H1 (cell line): ENCODE measurements around the gene FCGR3B.
"Not testable (repeated sequence)": the region's sequence is repeated elsewhere in the genome, so short reads cannot be mapped to it uniquely, and the experiment has no call there.

ENCODE experiments used
- CBX5 ChIP-seq: fragments of 300-800, 300-1000 bp; sonication (generic); IDR thresholded peaks from 2 replicates; pipeline ENCODE4 v1.7.1; 2016; ENCODE audit warnings: antibody characterized with exemption, low read length, low read depth
- CTCF ChIP-seq, 3 experiments: IDR thresholded peaks; 1 replicate in 2 of 3; 2 replicates in 1 of 3; pipeline versions ENCODE4 v1.5.1 to v1.6.1; 2011; ENCODE audit warnings: low read length in 3 of 3, mild to moderate bottlenecking in 3 of 3, inconsistent platforms in 2 of 3, low read depth in 1 of 3, moderate library complexity in 1 of 3; ENCODE audit not compliant: insufficient read depth in 1 of 3; ENCODE audit errors: control extremely low read depth in 1 of 3
- EP300 ChIP-seq, 2 experiments: IDR thresholded peaks; 1 replicate in 1 of 2; 2 replicates in 1 of 2; pipeline ENCODE4 v1.6.1; 2011 to 2012; ENCODE audit warnings: low read depth in 2 of 2, low read length in 2 of 2, mild to moderate bottlenecking in 2 of 2, borderline replicate concordance in 1 of 2, inconsistent platforms in 1 of 2, moderate library complexity in 1 of 2
- EZH2 ChIP-seq: fragments of 200-600 bp; sonication (generic); IDR thresholded peaks from 2 replicates; pipeline ENCODE4 v1.7.1; 2012; ENCODE audit warnings: low read depth, mild to moderate bottlenecking, moderate library complexity, low read length, inconsistent platforms; ENCODE audit not compliant: severe bottlenecking
- JUN ChIP-seq: IDR thresholded peaks from 2 replicates; pipeline ENCODE4 v1.6.1; 2011; ENCODE audit warnings: low read depth, mild to moderate bottlenecking, improper control_type of control experiment, low read length
- JUND ChIP-seq: IDR thresholded peaks from 2 replicates; pipeline ENCODE4 v1.6.1; 2011; ENCODE audit warnings: mild to moderate bottlenecking, improper control_type of control experiment, low read length
- POLR2AphosphoS5 ChIP-seq: IDR thresholded peaks from 2 replicates; pipeline ENCODE4 v1.6.1; 2011; ENCODE audit warnings: low read depth, low read length
- POU5F1 ChIP-seq: IDR thresholded peaks from 2 replicates; pipeline ENCODE4 v1.6.1; 2011; ENCODE audit warnings: low read depth, mild to moderate bottlenecking, low read length, moderate library complexity
- RFX5 ChIP-seq: IDR thresholded peaks from 2 replicates; pipeline ENCODE4 v1.6.1; 2011; ENCODE audit warnings: low read depth, low read length, improper control_type of control experiment, borderline replicate concordance
- SRF ChIP-seq: IDR thresholded peaks from 2 replicates; pipeline ENCODE4 v1.6.1; 2011; ENCODE audit warnings: mild to moderate bottlenecking, low read depth, low read length, moderate library complexity

DNA sequence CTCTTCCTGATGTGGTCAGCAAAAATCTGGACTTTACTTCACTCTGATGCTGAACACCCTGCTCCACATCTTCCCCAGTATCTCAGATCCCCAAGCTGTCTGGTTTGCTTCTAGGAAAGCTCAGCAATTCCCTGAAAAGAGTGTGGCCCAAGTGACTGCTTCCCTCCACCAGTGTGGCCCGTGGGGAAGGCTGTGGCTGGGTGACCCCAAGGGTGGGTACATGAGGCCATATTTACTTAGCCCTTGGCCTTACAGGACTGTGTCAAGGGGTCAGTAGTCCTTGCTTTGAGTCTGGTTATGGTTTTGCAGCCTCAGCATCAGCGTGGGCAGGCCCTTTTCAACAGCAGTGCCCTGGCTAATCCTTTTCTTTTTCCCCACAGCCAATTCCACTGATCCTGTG is 35.8 kb downstream of the FCGR3B start:
- not testable (repeated sequence) for TF ChIP-seq POU5F1; POLR2AphosphoS5; JUND; RFX5; JUN; EZH2; EP300 (IDR thresholded peaks at IDR 0.05; ENCODE audit: borderline replicate concordance in 1 of 2, low read depth in 2 of 2, low read length in 2 of 2); CBX5; SRF; CTCF (IDR thresholded peaks at IDR 0.05; ENCODE audit: control extremely low read depth in 1 of 3, insufficient read depth in 1 of 3, low read depth in 1 of 3, low read length in 3 of 3)
